ENCODE results near the gene NANP.

Gene NANP

GRCh38 chr20:25571240-25571639 is 52.6 kb downstream of the NANP start:
- H3K27me3 ChIP-seq (ENCODE audit: insufficient read depth, low read depth), result no peaks in the 10 kb centered on the region
- no peak overlapping the region for H2AFZ ChIP-seq (ENCODE audit: low read depth)
- no peaks in the 10 kb centered on the region for H3K36me3 ChIP-seq (ENCODE audit: insufficient read depth)
- no peak for TF ChIP-seq CTCF (conservative IDR thresholded peaks at IDR 0.05; ENCODE audit: low read depth, low read length)
- H3K9ac ChIP-seq, result no peak overlapping the region
- H3K4me3 ChIP-seq (IDR thresholded peaks at IDR 0.05; ENCODE audit: insufficient read depth, low read depth, low read length), result no peak overlapping the region
- H3K27ac ChIP-seq, result no peak overlapping the region
- no peaks in the 10 kb centered on the region for H3K79me2 ChIP-seq (ENCODE audit: insufficient read depth, low read depth)
- H3K4me2 ChIP-seq, result no peak overlapping the region
- no peaks in the 10 kb centered on the region for H3K4me1 ChIP-seq (ENCODE audit: low read depth, poor library complexity, severe bottlenecking)
- H4K20me1 ChIP-seq (ENCODE audit: insufficient read depth), result no peaks in the 10 kb centered on the region

GRCh38 chr20:25570148-25570530 is 53.7 kb downstream of the NANP start:
- Histone ChIP-seq H3K27me3 (ENCODE audit: insufficient read depth, low read depth) (no peaks in the 10 kb centered on the region), H3K4me1 (ENCODE audit: low read depth, poor library complexity, severe bottlenecking) (no peaks in the 10 kb centered on the region), H3K9ac (no peak overlapping the region), H4K20me1 (ENCODE audit: insufficient read depth) (no peaks in the 10 kb centered on the region), H3K79me2 (ENCODE audit: insufficient read depth, low read depth) (no peaks in the 10 kb centered on the region), H3K4me3 (IDR thresholded peaks at IDR 0.05; ENCODE audit: insufficient read depth, low read depth, low read length) (no peak overlapping the region), H3K27ac (no peak overlapping the region), H3K4me2 (no peak overlapping the region), H3K36me3 (ENCODE audit: insufficient read depth) (no peaks in the 10 kb centered on the region), H2AFZ (ENCODE audit: low read depth) (no peak overlapping the region)
- no peak for TF ChIP-seq CTCF (conservative IDR thresholded peaks at IDR 0.05; ENCODE audit: low read depth, low read length)

- no peaks in the 10 kb centered on the region for H3K79me2 ChIP-seq (ENCODE audit: insufficient read depth, low read depth)
- no peak for TF ChIP-seq CTCF (conservative IDR thresholded peaks at IDR 0.05; ENCODE audit: low read depth, low read length)
- H2AFZ ChIP-seq (ENCODE audit: low read depth), result no peak overlapping the region
- H3K27ac ChIP-seq, result no peak overlapping the region
- no peaks in the 10 kb centered on the region for H3K36me3 ChIP-seq (ENCODE audit: insufficient read depth)
- no peaks in the 10 kb centered on the region for H3K27me3 ChIP-seq (ENCODE audit: insufficient read depth, low read depth)
- no peaks in the 10 kb centered on the region for H4K20me1 ChIP-seq (ENCODE audit: insufficient read depth)
- H3K9ac ChIP-seq, result no peak overlapping the region
- H3K4me2 ChIP-seq, result no peak overlapping the region
- H3K4me1 ChIP-seq (ENCODE audit: low read depth, poor library complexity, severe bottlenecking), result no peaks in the 10 kb centered on the region
- H3K4me3 ChIP-seq (IDR thresholded peaks at IDR 0.05; ENCODE audit: insufficient read depth, low read depth, low read length), result no peak overlapping the region
These were observed 56.5 kb downstream of the NANP start for GRCh38 chr20:25567286-25567685.

GRCh38 chr20:25566821-25567220 is 57.0 kb downstream of the NANP start:
- no peaks in the 10 kb centered on the region for H3K4me1 ChIP-seq (ENCODE audit: low read depth, poor library complexity, severe bottlenecking)
- H3K9ac ChIP-seq, result no peak overlapping the region
- no peak overlapping the region for H2AFZ ChIP-seq (ENCODE audit: low read depth)
- H3K4me3 ChIP-seq (IDR thresholded peaks at IDR 0.05; ENCODE audit: insufficient read depth, low read depth, low read length), result no peak overlapping the region
- H3K27ac ChIP-seq, result no peak overlapping the region
- H3K27me3 ChIP-seq (ENCODE audit: insufficient read depth, low read depth), result no peaks in the 10 kb centered on the region
- H3K36me3 ChIP-seq (ENCODE audit: insufficient read depth), result no peaks in the 10 kb centered on the region
- no peak overlapping the region for H3K4me2 ChIP-seq
- H3K79me2 ChIP-seq (ENCODE audit: insufficient read depth, low read depth), result no peaks in the 10 kb centered on the region
- H4K20me1 ChIP-seq (ENCODE audit: insufficient read depth), result no peaks in the 10 kb centered on the region
- TF ChIP-seq CTCF (conservative IDR thresholded peaks at IDR 0.05; ENCODE audit: low read depth, low read length), result no peak
